HG02870 (cell line): ENCODE results near the gene METTL16.

Source experiments
- ATAC-seq: cut with Tn5 transposase; IDR thresholded peaks from one replicate; pipeline ENCODE4 v1.9.1; 2021; ENCODE audit warnings: mild to moderate bottlenecking, moderate library complexity; ENCODE audit not compliant: unreplicated experiment

Gene METTL16

GRCh38 chr17:2416010-2416734, 95.5 kb downstream of the METTL16 start:
- no peak for ATAC-seq

DNA sequence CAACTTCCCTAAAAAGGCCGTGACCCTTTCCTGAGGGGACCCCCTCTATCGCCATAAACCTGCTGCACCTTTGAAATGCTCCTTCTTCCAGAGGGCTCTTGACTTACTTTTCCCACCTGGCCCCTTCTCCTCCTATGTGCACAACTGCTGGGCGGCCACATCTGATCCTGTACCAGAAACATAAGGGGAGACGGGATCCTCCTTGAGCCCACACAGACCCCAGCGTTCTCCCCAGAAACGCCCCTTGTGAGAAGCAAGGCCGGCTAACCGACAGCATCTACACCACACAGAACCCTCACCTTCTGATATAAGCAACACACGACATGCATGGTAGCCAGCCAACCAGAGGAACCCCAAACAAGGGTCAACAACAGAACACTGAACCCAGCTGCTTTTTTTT, 96.6 kb downstream of the METTL16 start:
- no peak for ATAC-seq

GRCh38 chr17:2414446-2415064, 97.1 kb downstream of the METTL16 start:
- ATAC-seq: no peak

DNA sequence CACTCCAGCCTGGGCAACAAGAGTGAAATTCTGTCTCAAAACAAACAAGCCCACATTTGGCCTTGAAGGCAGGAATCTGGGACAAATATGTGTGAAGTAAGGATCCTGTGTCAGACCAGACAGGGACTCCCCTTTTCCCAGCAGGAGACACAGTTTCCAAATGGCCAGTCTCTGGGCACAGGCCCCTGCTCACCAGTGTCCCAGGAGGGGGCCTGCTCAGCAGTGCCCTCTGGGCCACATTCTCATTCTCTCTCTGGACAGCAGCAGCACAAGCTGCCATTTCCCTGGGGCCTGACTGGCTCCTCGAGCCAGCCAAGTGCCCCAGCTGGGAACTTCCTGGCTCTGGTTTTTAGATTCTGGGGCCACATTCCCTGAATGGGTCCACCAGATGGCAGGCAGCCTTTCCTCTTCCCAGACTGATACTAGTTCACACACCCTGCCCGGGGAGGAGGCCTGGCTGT, 99.1 kb downstream of the METTL16 start:
- ATAC-seq: no peak

DNA sequence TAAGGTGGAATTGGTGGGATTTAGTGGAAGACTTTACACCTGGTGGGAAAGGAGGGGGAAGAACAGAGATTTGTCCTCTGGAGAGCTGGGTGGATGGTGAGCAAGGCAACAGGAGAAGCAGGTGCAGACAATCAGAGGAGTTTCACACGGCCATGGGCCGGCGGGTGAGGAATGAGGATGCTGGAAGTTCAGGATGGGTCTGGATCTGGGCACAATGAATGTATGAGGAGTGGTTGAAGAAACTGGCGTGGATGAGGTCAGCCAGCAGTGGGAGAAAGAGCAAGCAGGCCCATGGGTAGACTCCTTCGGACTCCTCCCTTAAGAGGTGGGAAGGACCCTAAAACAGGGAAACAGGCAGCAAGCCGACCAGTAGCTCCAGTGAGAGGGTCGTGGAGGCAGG, 100.7 kb downstream of the METTL16 start:
- ATAC-seq: no peak

GRCh38 chr17:2406903-2407790, 104.5 kb downstream of the METTL16 start:
- ATAC-seq: no peak

GRCh38 chr17:2406271-2406902, 105.3 kb downstream of the METTL16 start:
- no peak for ATAC-seq

DNA sequence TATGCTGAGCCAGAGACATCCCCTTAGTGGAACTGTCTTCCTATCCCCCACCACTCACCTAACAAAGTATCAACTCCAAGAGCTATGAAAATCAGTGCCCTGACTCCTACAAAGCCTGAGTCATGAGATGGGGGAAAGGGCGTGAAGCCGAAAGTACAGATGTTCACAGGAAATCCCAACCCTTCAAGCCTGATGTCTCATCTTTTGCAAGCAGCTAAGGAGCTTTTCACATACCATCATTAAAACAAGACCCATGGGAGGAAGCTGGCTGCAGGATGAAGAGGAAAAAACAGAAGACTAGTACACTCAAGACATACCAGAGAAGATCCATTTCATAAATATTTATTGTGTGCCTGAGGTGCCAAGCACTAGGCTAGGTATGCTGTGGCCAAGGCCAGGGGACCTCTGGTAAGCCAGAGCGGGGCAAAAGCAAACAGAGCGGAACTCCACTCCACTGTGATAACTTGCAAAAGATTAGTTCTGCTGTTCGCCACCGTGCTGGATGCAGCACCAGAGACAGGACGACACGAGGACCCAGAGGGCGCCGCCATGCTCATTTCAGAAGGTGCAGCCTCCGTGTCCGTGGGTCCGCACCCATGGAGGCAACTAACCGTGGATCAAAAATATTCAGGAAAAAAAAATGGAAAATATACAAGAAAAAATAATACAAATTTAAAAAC, 106.3 kb downstream of the METTL16 start:
- ATAC-seq: no peak

DNA sequence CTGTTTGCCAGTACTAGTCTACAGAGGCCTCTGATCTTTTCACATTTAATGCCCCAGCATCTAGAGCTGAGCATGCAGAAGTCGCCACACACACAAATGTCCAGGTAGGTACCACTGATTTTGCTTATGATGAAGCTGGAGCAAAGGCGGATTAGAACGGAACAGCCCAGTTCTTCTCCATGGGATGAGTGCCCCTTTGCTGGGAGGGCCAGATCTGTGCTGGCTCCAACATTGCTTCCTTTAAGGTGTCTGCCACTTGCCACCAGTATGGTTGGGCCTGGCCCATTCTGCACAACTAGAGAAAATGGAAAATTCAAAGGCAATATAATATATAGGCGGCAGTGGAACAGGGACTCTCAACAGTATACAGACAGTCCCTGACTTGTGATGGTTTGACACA, 108.6 kb downstream of the METTL16 start:
- ATAC-seq: no peak

DNA sequence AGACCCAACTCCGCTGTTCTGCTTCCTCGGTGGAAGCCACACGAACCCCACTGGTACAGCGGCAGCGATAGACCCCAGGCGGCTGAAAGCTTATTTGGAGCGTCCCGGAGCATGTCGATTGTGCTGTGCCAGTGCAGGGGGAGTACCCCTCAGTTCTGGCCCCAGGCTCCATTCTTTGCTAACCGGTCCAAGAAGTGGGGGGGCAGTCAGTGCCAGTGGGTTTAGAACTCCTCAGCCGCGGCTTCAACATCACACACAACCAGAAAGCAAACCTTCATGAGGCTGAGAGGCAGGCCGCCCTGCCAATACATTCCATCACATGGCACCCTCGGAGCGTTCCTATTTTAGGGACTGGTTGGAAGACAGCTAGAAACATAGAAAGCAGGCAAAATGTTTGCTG, 109.1 kb downstream of the METTL16 start:
- no peak for ATAC-seq

- peak; percentile 50 for ATAC-seq
Measured at GRCh38 chr17:2401426-2402221, 110.1 kb downstream of the METTL16 start.

GRCh38 chr17:2400877-2401425, 110.7 kb downstream of the METTL16 start, which contains the start of gene MNT:
MNT (minus strand) TSS chr17:2401060; CDS start chr17:2400712, 348 bp downstream.
- peak; percentile 30 for ATAC-seq

GRCh38 chr17:2400474-2400866, 111.2 kb downstream of the METTL16 start:
- ATAC-seq: no peak

GRCh38 chr17:2399572-2400473, 111.9 kb downstream of the METTL16 start:
- peak; percentile 34 for ATAC-seq

GRCh38 chr17:2398655-2399571, 112.8 kb downstream of the METTL16 start:
- ATAC-seq: no peak

GRCh38 chr17:2398182-2398581, 113.5 kb downstream of the METTL16 start:
- ATAC-seq: no peak
